GM18951 (cell line): Measurements from ENCODE around the gene NCKAP5.

Source experiments
- POLR2A ChIP-seq: IDR thresholded peaks from 4 replicates; pipeline ENCODE4 v1.6.1; 2011; ENCODE audit warnings: mild to moderate bottlenecking; ENCODE audit not compliant: insufficient read length, insufficient read depth; ENCODE audit errors: extremely low read depth
- in situ Hi-C: fragments of 300-500 bp; cut with MboI; formaldehyde crosslinking; loops from one replicate; pipeline ENCODE4 v1.12.0; 2022; ENCODE audit warnings: low sequenced_read_pairs, mixed read lengths, inconsistent platforms; ENCODE audit not compliant: unreplicated experiment

Gene NCKAP5

GRCh38 chr2:133157141-133157540, 411.1 kb downstream of the NCKAP5 start:
- in situ Hi-C loops, result loop anchor here (25.0 kb wide), 1 partner anchor 620 kb away; no protein-coding TSS in a partner anchor

DNA sequence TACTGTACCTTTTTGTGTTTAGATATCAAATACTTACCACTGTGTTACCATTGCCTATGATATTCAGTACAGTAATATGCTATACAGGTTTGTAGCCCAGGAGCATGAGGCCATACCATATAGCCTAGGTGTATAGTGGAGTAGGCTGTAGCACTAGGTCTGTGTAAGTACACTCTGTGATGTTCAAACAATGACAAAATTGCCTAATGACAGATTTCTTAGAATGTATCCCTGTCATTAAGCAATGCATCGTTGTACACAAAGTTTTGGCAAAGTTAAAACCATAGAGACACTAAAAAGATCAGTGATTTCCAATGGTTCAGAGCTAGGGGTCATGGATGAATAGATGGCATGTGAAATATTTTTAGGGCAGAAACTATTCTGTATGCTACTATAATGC, 415.5 kb downstream of the NCKAP5 start:
- in situ Hi-C loops, result loop anchor here (25.0 kb wide), 1 partner anchor 616 kb away; no protein-coding TSS in a partner anchor
- TF ChIP-seq POLR2A, result no peak

More at GRCh38 chr2:133157141-133157540, 411.1 kb downstream of the NCKAP5 start:
- no peak for TF ChIP-seq POLR2A

GRCh38 chr2:133148187-133148586, 420.1 kb downstream of the NCKAP5 start:
- in situ Hi-C loops, result no loop called here
- no peak for TF ChIP-seq POLR2A

DNA sequence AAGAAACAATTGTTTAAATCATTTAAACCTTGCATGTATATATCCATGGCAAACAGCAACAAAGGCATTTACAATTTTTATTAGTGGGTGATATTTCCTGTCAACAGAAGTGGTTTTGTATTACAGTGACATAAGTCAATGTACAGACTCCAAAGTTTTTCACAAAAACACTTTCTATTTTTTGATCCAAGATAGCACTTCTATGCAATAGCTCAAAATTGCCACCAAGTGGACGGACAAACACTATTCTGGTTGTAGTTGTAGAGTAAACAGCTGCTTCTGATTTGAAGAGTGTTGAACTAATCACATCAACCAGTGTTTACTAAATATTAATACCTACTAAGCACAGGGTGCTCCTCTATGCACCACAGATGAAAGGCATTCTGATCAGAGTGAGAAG, 421.4 kb downstream of the NCKAP5 start:
- in situ Hi-C loops, result no loop called here
- TF ChIP-seq POLR2A, result no peak

- TF ChIP-seq POLR2A, result no peak
- in situ Hi-C loops, result no loop called here
These were observed 424.6 kb downstream of the NCKAP5 start for GRCh38 chr2:133143645-133144044.

GRCh38 chr2:133142087-133142486, 426.2 kb downstream of the NCKAP5 start:
- in situ Hi-C loops, result no loop called here
- no peak for TF ChIP-seq POLR2A

GRCh38 chr2:133140620-133141019, 427.6 kb downstream of the NCKAP5 start:
- no peak for TF ChIP-seq POLR2A
- in situ Hi-C loops, result no loop called here

DNA sequence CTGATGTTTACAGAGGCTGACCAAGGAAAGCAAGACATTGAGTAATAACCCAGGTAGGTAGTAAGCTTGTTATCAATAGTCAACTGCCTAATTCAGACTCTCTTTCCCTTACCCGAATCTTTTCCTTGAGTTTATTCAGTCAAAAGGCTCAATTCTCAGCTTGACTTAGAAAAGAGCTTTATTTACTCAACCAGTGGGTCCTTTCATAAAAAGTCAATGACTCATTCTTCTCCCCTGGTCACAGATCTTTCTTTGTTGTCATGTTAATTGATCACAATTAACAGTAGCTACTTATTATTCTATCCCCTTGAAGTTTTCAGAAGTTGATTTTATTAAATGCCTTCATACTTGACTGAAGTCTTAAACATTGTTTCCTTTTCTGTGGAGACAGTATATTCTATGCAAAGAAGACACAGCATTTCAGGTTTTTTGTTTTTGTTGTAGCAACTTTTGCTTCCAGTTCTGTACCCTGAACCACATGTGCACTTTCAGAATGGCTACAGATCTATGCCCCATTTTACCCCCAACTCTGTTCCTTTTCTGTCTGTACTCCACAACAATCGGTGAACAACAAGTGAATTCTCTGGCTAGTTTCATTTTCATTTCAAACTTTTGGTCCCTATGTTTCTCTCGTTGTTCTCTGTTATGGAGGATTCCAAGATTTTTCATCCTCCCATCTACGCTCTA, 428.3 kb downstream of the NCKAP5 start:
- TF ChIP-seq POLR2A, result no peak
- in situ Hi-C loops, result no loop called here

DNA sequence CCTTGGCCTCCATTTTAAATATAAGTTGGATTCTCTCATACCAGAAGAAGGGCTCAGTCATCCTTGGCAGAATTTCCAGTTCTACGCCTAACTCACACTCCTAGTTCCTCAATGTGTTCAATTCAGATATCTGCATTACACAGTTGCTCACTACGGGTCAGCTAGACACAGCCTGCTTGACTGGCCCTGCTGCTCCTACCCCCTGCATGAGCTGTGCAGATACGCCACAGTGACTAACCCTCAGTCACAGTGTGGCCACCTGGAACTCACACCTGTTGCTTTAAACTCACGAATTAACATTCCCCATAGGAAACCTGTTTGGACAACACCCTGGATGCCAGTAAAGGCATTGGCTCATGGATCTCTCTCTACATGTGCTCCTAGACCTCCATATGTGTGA, 429.6 kb downstream of the NCKAP5 start:
- no peak for TF ChIP-seq POLR2A
- in situ Hi-C loops, result no loop called here

- in situ Hi-C loops, result no loop called here
- TF ChIP-seq POLR2A, result no peak
These were observed 433.1 kb downstream of the NCKAP5 start for GRCh38 chr2:133135035-133135654.

GRCh38 chr2:133130548-133131246, 437.6 kb downstream of the NCKAP5 start:
- TF ChIP-seq POLR2A, result no peak
- in situ Hi-C loops, result no loop called here

DNA sequence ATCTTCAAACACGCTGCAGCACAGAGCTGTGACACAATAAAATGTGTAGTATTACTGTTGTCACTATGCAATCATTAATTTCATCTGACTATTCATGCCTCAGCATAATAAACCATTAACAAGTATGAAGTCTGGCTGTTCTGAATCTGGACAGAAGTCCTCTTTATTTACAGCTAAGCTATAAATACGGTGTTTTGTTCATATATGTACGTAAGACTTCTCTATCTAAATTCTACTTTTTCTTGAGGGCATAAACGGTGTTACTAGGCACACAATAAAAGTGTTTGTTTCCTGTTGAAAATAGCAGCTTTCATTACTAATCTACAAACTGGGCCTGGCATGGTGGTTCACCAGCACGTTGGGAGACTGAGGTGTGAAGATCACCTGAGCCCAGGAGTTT, 443.8 kb downstream of the NCKAP5 start:
- in situ Hi-C loops, result no loop called here
- no peak for TF ChIP-seq POLR2A

GRCh38 chr2:133123904-133124303, 444.4 kb downstream of the NCKAP5 start:
- no peak for TF ChIP-seq POLR2A
- in situ Hi-C loops, result no loop called here

- TF ChIP-seq POLR2A, result no peak
- in situ Hi-C loops, result no loop called here
These were observed 444.9 kb downstream of the NCKAP5 start for GRCh38 chr2:133123393-133123792.
